GM12878 (cell line): ENCODE measurements around the gene NACC1. TPM values are rescaled to one million over a fixed set of nuclear protein-coding genes. Genes with fewer than 3 reads are reported as not detected.

Experiments used
- BACH1 ChIP-seq: fragments of 450-650 bp; IDR thresholded peaks from 2 replicates; pipeline ENCODE4 v1.6.1; 2017; ENCODE audit warnings: mild to moderate bottlenecking, borderline replicate concordance
- CTCF ChIP-seq, 3 experiments: IDR thresholded peaks in 2 of 3; conservative IDR thresholded peaks in 1 of 3; 2 replicates each; pipeline ENCODE4 v1.5.1; 2011; ENCODE audit warnings: low read depth in 3 of 3, low read length in 3 of 3, mild to moderate bottlenecking in 3 of 3, control low read depth in 2 of 3, moderate library complexity in 2 of 3, inconsistent platforms in 1 of 3, mixed read lengths in 1 of 3; ENCODE audit not compliant: control insufficient read depth in 2 of 3, insufficient read depth in 1 of 3; ENCODE audit errors: extremely low read depth in 1 of 3
- JUND ChIP-seq: IDR thresholded peaks from 2 replicates; pipeline ENCODE4 v1.6.1; 2012; ENCODE audit warnings: low read depth, mild to moderate bottlenecking, low read length, improper control_type of control experiment, moderate library complexity
- MYC ChIP-seq: IDR thresholded peaks from 2 replicates; pipeline ENCODE4 v1.6.1; 2011; ENCODE audit warnings: mild to moderate bottlenecking, low read length, moderate library complexity, inconsistent platforms; ENCODE audit not compliant: insufficient read depth, insufficient replicate concordance, insufficient read length, severe bottlenecking
- NKRF ChIP-seq: fragments of 450-650 bp; conservative IDR thresholded peaks from 2 replicates; pipeline ENCODE4 v1.6.1; 2017; ENCODE audit warnings: mild to moderate bottlenecking, moderate library complexity
- RAD21 ChIP-seq: IDR thresholded peaks from 2 replicates; pipeline ENCODE4 v1.6.1; 2011; ENCODE audit warnings: mild to moderate bottlenecking, low read depth, low read length, moderate library complexity; ENCODE audit not compliant: insufficient read depth
- REST ChIP-seq: IDR thresholded peaks from 2 replicates; pipeline ENCODE4 v1.6.1; 2012; ENCODE audit warnings: mild to moderate bottlenecking, low read depth, low read length
- SMC3 ChIP-seq: IDR thresholded peaks from 2 replicates; pipeline ENCODE4 v1.6.1; 2011; ENCODE audit warnings: low read length, improper control_type of control experiment, borderline replicate concordance
- ZSCAN29 ChIP-seq: fragments of 450-650 bp; IDR thresholded peaks from 2 replicates; pipeline ENCODE4 v1.6.1; 2017; ENCODE audit warnings: mild to moderate bottlenecking, moderate library complexity
- polyA plus RNA-seq, 11 experiments: library from polyadenylated mRNA; depleted of rRNA in 4 of 11; unstranded in 6 of 11; stranded (reverse) in 5 of 11; fragments of >200 nt; fragmentation: Nextera tagmentation in 4 of 11; fragmentation: Illumina TruSeq in 1 of 11; extraction: Ambion mirVana in 4 of 11; extraction: Trizol in 1 of 11; gene quantifications; 1 replicate in 1 of 11; 2 replicates in 10 of 11; pipeline versions ENCODE4 v1.2.1 to v1.2.3, GENCODE V29; 2011 to 2016; ENCODE audit warnings: inconsistent platforms in 2 of 11, missing spikeins in 2 of 11, low read depth in 1 of 11
- total RNA-seq, 4 experiments: library from RNA; depleted of rRNA in 3 of 4; stranded (reverse); fragments of >200 nt in 3 of 4; fragmentation: Illumina TruSeq in 1 of 4; extraction: Trizol in 1 of 4; gene quantifications; 2 replicates each; pipeline versions ENCODE4 v1.2.1 to v1.2.3, GENCODE V29; 2013 to 2021

NACC1 gene
- total and polyA plus RNA-seq, 10 of the 15 experiments (the other 5 are each of a cell fraction or from before 2014, with no cell fraction given) = 0.18 to 120 (median 19.2) TPM

- TF ChIP-seq REST (no peak), SMC3 (peak; percentile 7; the same call in 1 of the 2 replicates), RAD21 (no peak), CTCF (IDR thresholded peaks at IDR 0.05 in 2 of 3, conservative IDR thresholded peaks at IDR 0.05 in 1 of 3; ENCODE audit: control insufficient read depth in 2 of 3, extremely low read depth in 1 of 3, insufficient read depth in 1 of 3, low read depth in 3 of 3, low read length in 3 of 3) (0 out of 6 replicates have a peak, but pooled peaks of 1 of the 3 experiments have one; percentile 1), NKRF (no peak), ZSCAN29 (no peak), MYC (no peak), JUND (no peak), BACH1 (no peak)
Observed at GRCh38 chr19:13082192-13083007, 35.7 kb upstream of the NACC1 start (continued).
